Ascending aorta (tissue), 2 donors: ENCODE data around the gene PLA2G6. TPM values are rescaled to one million over a fixed set of nuclear protein-coding genes. Genes with fewer than 3 reads are reported as not detected.

Experiments used
- DNase-seq, 2 donors: peaks; one replicate each; pipeline ENCODE4 v3.0.0-alpha.2; 2019; ENCODE audit warnings: low spot score in 2 of 2
- H3K27ac ChIP-seq, 2 donors: fragments of 200-600 bp; sonication (generic); one replicate each; pipeline ENCODE4 v1.5.1; 2016 to 2017; ENCODE audit warnings: mild to moderate bottlenecking in 1 of 2
- H3K27me3 ChIP-seq: fragments of 200-600 bp; sonication (generic); one replicate; pipeline ENCODE4 v1.5.1; 2017
- H3K36me3 ChIP-seq, 2 donors: fragments of 200-600 bp; sonication (generic); one replicate each; pipeline ENCODE4 v1.5.1; 2016
- H3K4me1 ChIP-seq, 2 donors: fragments of 200-600 bp; sonication (generic); one replicate each; pipeline ENCODE4 v1.5.1; 2016 to 2017; ENCODE audit warnings: mild to moderate bottlenecking in 1 of 2
- H3K4me3 ChIP-seq, 2 donors: fragments of 200-600 bp; sonication (generic); one replicate each; pipeline ENCODE4 v1.5.1; 2016 to 2017; ENCODE audit warnings: mild to moderate bottlenecking in 1 of 2
- H3K9me3 ChIP-seq, 2 donors: fragments of 200-600 bp; sonication (generic); one replicate each; pipeline ENCODE4 v1.5.1; 2016
- CTCF ChIP-seq, 3 experiments: fragments of 200-600 bp in 2 of 3; fragments of 450-650 bp in 1 of 3; sonication (generic) in 2 of 3; IDR thresholded peaks; one replicate each; pipeline ENCODE4 v1.5.1; 2016 to 2019; ENCODE audit warnings: antibody characterized with exemption in 3 of 3, mild to moderate bottlenecking in 1 of 3, moderate library complexity in 1 of 3
- intact Hi-C: fragments of 100-400 bp; cut with DNase I; formaldehyde crosslinking; loops from one replicate; pipeline ENCODE4 v1.15.1; 2023
- total RNA-seq: library from RNA; depleted of rRNA; stranded (reverse); fragments of >200 nt; gene quantifications from one replicate; pipeline ENCODE4 v1.1.0, GENCODE V29; 2016

The PLA2G6 gene
- total RNA-seq, 1 donor from 2014 or later: 79.5 TPM

DNA sequence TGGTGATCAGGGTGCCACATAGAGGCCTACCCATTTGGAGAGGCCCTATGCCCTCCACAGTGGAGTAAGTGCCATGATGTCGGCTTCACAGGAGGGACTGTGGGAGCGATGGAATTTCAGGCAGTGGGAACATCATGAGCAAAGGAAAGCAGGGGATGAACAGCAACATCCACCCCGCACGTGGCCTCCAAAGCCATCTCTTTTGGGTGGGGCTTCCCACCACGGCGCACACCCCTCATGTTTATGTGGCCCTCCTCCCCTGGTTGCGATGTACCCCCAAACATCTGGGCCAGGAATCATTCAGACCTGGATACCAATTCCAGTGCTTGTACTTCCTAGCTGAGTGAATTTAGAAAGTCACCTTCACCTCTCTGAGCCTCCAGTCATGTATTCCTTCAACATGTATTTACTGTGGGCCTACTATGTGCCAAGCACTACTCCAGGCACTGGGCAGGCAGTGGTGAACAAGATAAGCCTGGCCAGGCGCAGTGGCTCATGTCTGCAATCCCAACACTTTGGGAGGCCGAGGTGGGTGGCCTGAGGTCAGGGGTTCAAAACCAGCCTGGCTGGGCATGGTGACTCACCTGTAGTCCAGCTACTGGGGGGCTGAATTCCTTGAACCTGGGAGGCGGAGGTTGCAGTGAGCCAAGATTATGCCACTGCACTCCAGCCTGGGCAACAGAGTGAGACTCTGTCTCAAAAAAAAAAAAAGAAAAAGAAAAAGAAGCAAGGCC, 18.4 kb upstream of the PLA2G6 start:
- TF ChIP-seq CTCF (IDR thresholded peaks at IDR 0.05): no peak
- intact Hi-C loops: loop anchor here (2.0 to 5.0 kb wide), 4 partner anchors 57 to 372 kb away; partner anchors contain the start of gene DMC1
- H3K27ac ChIP-seq: no peak overlapping the region

GRCh38 chr22:38196791-38197419, 15.3 kb upstream of the PLA2G6 start:
- no peak for TF ChIP-seq CTCF (IDR thresholded peaks at IDR 0.05)
- no peaks in the 10 kb centered on the region for H3K36me3 ChIP-seq
- H3K9me3 ChIP-seq: no peaks in the 10 kb centered on the region
- no peak overlapping the region for H3K27ac ChIP-seq
- H3K4me3 ChIP-seq: no peak overlapping the region
- no peak for DNase-seq
- no peaks in the 10 kb centered on the region for H3K27me3 ChIP-seq
- intact Hi-C loops: no loop called here
- peaks cover 0 to 10% of the 10 kb centered on the region in 2 donors for H3K4me1 ChIP-seq

More for the DNA sequence above, 18.4 kb upstream of the PLA2G6 start:
- Histone ChIP-seq H3K4me1 (peaks cover 16 to 19% of the 10 kb centered on the region in 2 donors), H3K27me3 (no peaks in the 10 kb centered on the region), H3K4me3 (no peak overlapping the region), H3K9me3 (no peaks in the 10 kb centered on the region), H3K36me3 (no peaks in the 10 kb centered on the region)
- DNase-seq: no peak

GRCh38 chr22:38193580-38193979, 11.9 kb upstream of the PLA2G6 start:
- Histone ChIP-seq H3K4me1 (peaks cover 0 to 11% of the 10 kb centered on the region in 2 donors), H3K27me3 (no peaks in the 10 kb centered on the region), H3K4me3 (no peak overlapping the region), H3K36me3 (no peaks in the 10 kb centered on the region), H3K9me3 (no peaks in the 10 kb centered on the region), H3K27ac (no peak overlapping the region)
- no peak for DNase-seq
- intact Hi-C loops: no loop called here
- TF ChIP-seq CTCF (IDR thresholded peaks at IDR 0.05): no peak

DNA sequence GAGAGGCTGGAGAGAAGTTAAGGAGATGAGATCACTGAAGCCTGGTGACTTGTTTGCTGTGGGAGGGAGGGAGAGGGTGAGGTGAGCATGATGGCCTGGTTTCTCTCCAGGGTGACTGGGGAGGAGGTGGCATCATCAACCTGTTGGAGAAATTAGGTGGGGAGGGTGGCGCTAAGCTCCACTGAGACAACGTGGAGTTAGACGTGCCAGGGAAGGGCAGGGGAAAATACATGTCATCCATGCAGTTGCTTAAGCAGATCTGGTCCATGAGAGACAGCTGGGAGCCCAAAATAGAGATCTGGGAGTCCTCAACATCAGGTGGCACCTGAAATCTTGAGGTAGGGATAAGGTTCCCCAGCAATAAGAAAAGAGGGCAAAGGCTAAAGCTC, 10.8 kb upstream of the PLA2G6 start:
- H3K9me3 ChIP-seq: no peaks in the 10 kb centered on the region
- no peak for DNase-seq
- H3K4me1 ChIP-seq: peaks cover 0 to 11% of the 10 kb centered on the region in 2 donors
- no peak overlapping the region for H3K27ac ChIP-seq
- intact Hi-C loops: no loop called here
- no peaks in the 10 kb centered on the region for H3K27me3 ChIP-seq
- H3K4me3 ChIP-seq: no peak overlapping the region
- H3K36me3 ChIP-seq: no peaks in the 10 kb centered on the region
- no peak for TF ChIP-seq CTCF (IDR thresholded peaks at IDR 0.05)

DNA sequence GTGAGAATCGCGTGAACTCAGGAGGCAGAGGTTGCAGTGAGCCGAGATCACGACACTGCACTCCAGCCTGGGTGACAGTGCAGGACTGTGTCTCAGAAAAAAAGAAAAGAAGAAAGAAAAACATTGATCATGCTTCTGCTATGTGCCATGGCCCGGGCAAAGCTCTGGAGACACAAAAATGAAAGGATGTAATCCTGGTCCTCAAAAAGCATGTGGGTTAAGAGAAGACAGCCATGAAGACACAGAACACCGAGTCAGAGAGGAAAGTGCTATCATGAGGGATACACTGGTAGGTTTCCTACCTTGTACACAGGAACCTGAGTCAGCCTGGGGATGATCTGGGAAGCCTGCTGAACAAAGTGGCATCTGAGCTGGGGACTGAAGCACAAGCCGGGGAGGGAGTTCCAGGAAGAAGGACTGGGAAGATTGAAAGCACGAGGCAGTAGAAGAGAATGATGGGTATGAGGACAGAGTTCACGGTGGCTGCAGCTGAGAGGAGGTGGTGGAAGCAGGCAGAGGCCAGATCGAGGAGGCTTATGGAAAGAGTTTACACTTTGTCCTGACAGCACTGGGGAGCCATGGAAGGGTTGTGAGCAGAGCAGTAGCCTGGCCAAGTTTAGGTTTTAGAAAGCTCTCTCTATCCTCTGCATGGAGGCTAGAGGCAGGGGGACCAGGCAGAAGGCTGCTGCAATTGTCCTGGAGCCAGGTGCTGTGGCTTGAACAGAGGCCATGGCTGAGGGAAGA, 10.3 kb upstream of the PLA2G6 start:
- Histone ChIP-seq H3K4me1 (peaks cover 0 to 11% of the 10 kb centered on the region in 2 donors), H3K36me3 (no peaks in the 10 kb centered on the region), H3K27me3 (no peaks in the 10 kb centered on the region), H3K27ac (peak overlapping the region in 1 of 2 donors; percentile 10), H3K4me3 (no peak overlapping the region), H3K9me3 (no peaks in the 10 kb centered on the region)
- TF ChIP-seq CTCF (IDR thresholded peaks at IDR 0.05): no peak
- intact Hi-C loops: no loop called here
- DNase-seq: no peak
